Hematopoietic multipotent progenitor cell treated with erythropoietin and hydrocortisone succinate and interleukin-3 and kit ligand, for 17 days (in vitro differentiated cells): ENCODE results near the gene ADAMTS9.

Source experiments
- DNase-seq: peaks from one replicate; pipeline ENCODE4 v3.0.0-alpha.2; 2015; ENCODE audit warnings: low spot score

ADAMTS9 gene

DNA sequence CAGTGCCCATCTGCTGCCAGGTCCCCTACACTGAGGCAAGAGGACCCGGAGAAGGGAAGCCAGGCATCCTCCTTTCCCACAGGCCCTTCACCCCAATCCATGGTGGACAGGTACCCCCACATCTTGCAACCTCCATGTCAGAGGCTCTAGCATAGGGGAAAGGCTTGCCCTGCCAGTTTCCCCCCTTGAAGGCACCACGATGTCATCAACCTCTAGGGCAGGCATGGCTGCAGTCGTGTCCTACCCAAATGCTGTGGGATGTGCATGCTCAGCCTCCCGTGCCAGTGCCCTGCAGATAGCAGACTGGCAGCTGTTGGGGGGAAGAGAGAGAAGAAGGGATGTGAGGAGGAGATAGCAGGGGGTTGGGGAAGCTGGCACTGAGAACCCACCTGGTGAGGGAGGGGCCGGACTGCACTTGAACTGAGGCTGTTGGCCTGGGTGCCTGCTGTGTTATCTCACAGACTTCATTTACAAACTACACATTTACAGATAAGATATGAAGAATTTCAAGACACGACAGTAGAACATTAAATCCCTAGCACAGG, 197.5 kb downstream of the ADAMTS9 start:
- DNase-seq: no peak

DNA sequence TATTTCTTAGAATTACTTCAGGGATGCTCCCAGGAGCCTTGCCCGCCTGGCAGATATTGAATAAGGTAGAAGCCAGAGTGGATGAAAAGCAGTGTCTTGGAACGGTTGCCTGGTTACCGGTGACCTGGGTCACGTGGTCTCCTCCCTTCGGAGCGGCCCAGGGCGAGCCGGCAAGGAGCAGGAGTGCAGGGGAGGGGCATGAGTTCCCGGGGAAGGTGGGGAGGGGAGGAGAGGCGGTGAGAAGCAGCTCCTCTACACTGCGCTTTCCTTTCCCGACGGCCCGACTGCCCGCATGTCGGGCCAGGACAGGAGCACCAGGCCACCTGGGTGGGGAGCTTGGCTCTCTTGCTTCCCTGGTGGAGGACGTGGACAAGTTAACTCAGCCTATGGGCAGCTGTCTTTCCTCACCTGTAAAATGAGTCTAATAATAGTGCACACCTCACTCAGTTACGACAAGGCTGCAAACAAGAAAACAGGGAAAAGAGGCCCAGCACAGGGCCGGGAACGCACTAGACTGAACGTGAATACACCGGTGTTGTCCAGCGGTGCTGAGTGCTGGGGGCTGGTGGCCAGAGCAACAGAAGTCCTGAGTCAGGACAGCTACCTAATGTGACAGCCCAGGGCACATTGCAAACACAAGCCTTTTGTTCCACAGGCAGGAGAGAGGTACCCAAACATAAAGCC, 198.3 kb downstream of the ADAMTS9 start:
- DNase-seq: no peak

DNA sequence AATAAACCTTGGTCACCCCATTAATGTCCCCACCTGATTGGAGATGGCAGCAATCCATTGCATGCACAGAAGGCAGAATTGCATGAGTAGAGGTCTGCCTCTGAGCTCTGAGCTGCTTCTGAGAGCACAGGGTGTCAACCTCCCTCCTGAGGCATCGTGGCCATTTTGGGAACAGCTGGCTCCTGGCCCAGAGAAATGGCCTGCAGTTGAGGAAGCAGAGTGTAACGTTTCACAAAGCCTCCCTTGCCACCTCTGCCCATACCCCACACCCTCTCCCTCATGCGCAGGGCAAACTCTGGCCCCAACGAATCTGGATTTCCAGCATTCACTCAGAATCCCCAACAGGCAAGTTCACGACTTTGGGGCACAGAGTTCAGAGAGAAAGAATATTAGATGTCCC, 198.9 kb downstream of the ADAMTS9 start:
- DNase-seq: no peak

GRCh38 chr3:64484289-64484992, 203.4 kb downstream of the ADAMTS9 start:
- DNase-seq: peak; percentile 45

DNA sequence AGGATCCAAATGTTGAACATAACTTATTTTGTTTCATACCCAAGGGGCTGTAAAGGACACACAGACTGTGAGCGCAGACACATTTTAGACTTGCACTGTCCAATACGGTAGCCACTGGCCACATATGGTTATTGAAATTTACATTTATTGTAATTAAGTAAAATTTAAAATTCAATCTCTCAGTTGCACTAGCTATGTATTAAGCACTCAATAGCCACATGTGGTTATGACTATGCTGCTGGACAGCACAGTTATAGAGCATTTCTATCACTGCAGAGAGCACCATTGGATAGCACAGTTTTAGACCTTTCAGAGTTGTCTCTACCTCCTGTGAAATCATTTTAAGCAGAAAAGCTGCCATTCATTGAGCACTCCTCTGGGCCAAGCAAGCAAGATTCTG, 204.3 kb downstream of the ADAMTS9 start:
- no peak for DNase-seq

DNA sequence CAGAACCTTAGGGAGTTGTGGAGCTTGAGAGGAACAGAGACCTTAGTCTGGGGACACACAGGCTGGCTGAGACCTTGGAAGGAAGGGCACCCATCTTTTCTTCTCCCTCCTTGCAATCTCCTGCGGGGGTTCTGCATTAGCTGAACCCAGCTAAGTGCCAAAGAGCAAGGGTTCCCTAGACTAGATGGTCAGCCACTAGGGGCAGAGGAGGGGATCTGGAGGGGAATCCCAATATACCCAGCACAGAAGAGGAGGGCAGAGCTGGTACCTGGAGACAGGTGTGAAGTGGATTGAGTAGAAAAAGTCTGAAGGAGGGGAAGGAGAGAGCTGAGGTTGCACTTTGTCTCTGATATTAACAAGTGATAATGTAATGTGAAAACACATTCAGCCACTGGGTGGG, 212.8 kb downstream of the ADAMTS9 start:
- no peak for DNase-seq

DNA sequence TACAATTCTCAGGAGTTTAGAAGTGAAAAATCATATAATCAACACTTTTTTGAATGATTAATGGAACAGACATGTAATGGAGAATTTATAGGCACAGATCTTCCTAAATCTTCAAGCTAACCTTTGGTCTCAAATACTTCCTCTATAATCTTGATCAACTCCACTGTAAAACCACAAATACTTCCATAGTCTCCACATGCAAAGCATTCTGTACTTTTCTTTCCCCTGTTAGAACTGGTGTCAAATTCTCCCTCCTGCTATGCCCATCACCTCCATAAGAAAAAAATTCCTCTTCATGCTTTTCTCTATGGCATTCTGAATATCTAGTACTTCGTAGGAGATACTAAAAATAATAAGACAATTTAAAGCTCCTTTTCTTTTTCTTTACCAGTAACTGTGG, 214.3 kb downstream of the ADAMTS9 start:
- no peak for DNase-seq

DNA sequence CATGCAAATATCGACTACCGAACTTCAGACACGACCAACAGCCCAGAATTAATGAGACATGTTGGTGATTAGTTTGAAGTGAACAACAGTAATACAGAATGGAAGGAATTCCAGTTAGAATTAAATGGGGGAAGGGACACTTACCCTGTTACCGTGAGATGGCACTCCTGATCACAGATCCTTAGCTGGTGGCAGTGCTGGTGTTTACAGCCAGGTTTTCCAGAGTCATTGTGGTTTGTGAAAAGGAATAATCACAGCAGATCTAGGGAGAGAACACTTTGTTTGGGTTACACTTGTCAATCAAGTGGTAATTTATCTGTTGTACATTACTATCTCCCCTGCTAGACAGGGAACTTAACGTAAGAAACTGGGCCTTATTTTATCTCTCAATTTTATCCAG, 217.4 kb downstream of the ADAMTS9 start:
- DNase-seq: no peak

GRCh38 chr3:64467255-64467944, 220.4 kb downstream of the ADAMTS9 start:
- no peak for DNase-seq
